Skeletal muscle tissue (tissue), 4 donors: ENCODE measurements around the gene FAM50A. TPM values are rescaled to one million over a fixed set of nuclear protein-coding genes. Genes with fewer than 3 reads are reported as not detected.

Experiments
- H3K27ac ChIP-seq: one replicate; pipeline ENCODE4 v1.7.0; 2013; ENCODE audit warnings: mild to moderate bottlenecking, low read depth, low read length, inconsistent platforms
- H3K27me3 ChIP-seq, 3 donors: one replicate each; pipeline ENCODE4 v1.7.0; 2013; ENCODE audit warnings: low read length in 3 of 3; ENCODE audit not compliant: control insufficient read depth in 3 of 3, insufficient read depth in 3 of 3
- H3K36me3 ChIP-seq, 3 donors: one replicate each; pipeline ENCODE4 v1.7.0; 2013; ENCODE audit warnings: low read length in 3 of 3; ENCODE audit not compliant: control insufficient read depth in 3 of 3, insufficient read depth in 3 of 3
- H3K4me1 ChIP-seq, 3 donors: one replicate each; pipeline ENCODE4 v1.7.0; 2013; ENCODE audit warnings: low read length in 3 of 3, mild to moderate bottlenecking in 3 of 3; ENCODE audit not compliant: control insufficient read depth in 3 of 3, insufficient read depth in 3 of 3
- H3K4me3 ChIP-seq, 3 donors: one replicate each; pipeline ENCODE4 v1.7.0; 2013; ENCODE audit warnings: low read length in 3 of 3
- H3K9ac ChIP-seq, 3 donors: one replicate each; pipeline ENCODE4 v1.7.0; 2013; ENCODE audit warnings: low read length in 3 of 3, mild to moderate bottlenecking in 3 of 3, moderate library complexity in 2 of 3, low read depth in 1 of 3
- H3K9me3 ChIP-seq, 3 donors: one replicate each; pipeline ENCODE4 v1.7.0; 2013; ENCODE audit warnings: low read length in 3 of 3; ENCODE audit not compliant: control insufficient read depth in 3 of 3
- total RNA-seq: library from RNA; depleted of rRNA; stranded (reverse); fragments of >200 nt; gene quantifications from one replicate; pipeline ENCODE4 v1.2.3, GENCODE V29; 2014
- donor health status: Osteomylitis.

The FAM50A gene
- total RNA-seq, 1 donor from 2014 or later, result 16.7 TPM

- H3K27me3 ChIP-seq, result no peaks in the 10 kb centered on the region
- H3K4me1 ChIP-seq, result peaks cover 13 to 19% (median 15%) of the 10 kb centered on the region in 3 donors
- H3K27ac ChIP-seq, result no peak overlapping the region
- peaks cover 22 to 44% (median 30%) of the 10 kb centered on the region in 3 donors for H3K36me3 ChIP-seq
- no peaks in the 10 kb centered on the region for H3K9me3 ChIP-seq
- no peak overlapping the region for H3K9ac ChIP-seq
- H3K4me3 ChIP-seq, result no peak overlapping the region
Observed at GRCh38 chrX:154448484-154448883, 4.5 kb downstream of the FAM50A start.

- H3K9ac ChIP-seq, result no peak overlapping the region
- H3K4me1 ChIP-seq, result peaks cover 9 to 14% (median 12%) of the 10 kb centered on the region in 3 donors
- H3K27ac ChIP-seq, result no peak overlapping the region
- H3K36me3 ChIP-seq, result peaks cover 22 to 44% (median 30%) of the 10 kb centered on the region in 3 donors
- no peak overlapping the region for H3K4me3 ChIP-seq
- H3K9me3 ChIP-seq, result no peaks in the 10 kb centered on the region
- H3K27me3 ChIP-seq, result no peaks in the 10 kb centered on the region
Observed at GRCh38 chrX:154449618-154450017, 5.7 kb downstream of the FAM50A start.

- H3K9ac ChIP-seq, result no peak overlapping the region
- peaks cover 22 to 44% (median 30%) of the 10 kb centered on the region in 3 donors for H3K36me3 ChIP-seq
Observed at GRCh38 chrX:154450312-154450711, 6.4 kb downstream of the FAM50A start.

GRCh38 chrX:154452823-154453222 is 8.9 kb downstream of the FAM50A start:
- peaks cover 14 to 29% (median 23%) of the 10 kb centered on the region in 3 donors for H3K36me3 ChIP-seq
- no peaks in the 10 kb centered on the region for H3K4me1 ChIP-seq
- no peak overlapping the region for H3K27ac ChIP-seq
- H3K9me3 ChIP-seq, result no peaks in the 10 kb centered on the region
- no peak overlapping the region for H3K4me3 ChIP-seq
- H3K9ac ChIP-seq, result no peak overlapping the region
- H3K27me3 ChIP-seq, result no peaks in the 10 kb centered on the region

More at GRCh38 chrX:154450312-154450711, 6.4 kb downstream of the FAM50A start:
- H3K9me3 ChIP-seq, result no peaks in the 10 kb centered on the region
- H3K4me3 ChIP-seq, result no peak overlapping the region
- H3K27me3 ChIP-seq, result no peaks in the 10 kb centered on the region
- no peak overlapping the region for H3K27ac ChIP-seq
- peaks cover 2 to 7% (median 5%) of the 10 kb centered on the region in 3 donors for H3K4me1 ChIP-seq

- H3K9me3 ChIP-seq, result no peaks in the 10 kb centered on the region
Observed at GRCh38 chrX:154457491-154458115, 13.7 kb downstream of the FAM50A start.

GRCh38 chrX:154458116-154458953 is 14.4 kb downstream of the FAM50A start, which contains the start of gene PLXNA3:
PLXNA3 (plus strand) TSS chrX:154458281; CDS start chrX:154460184, 1,903 bp downstream.
- Histone ChIP-seq H3K27ac (no peak within 1 kb of the TSS), H3K4me1 (peaks cover 0 to 8% (median 2%) of the 10 kb centered on the region in 3 donors), H3K27me3 (no peaks in the 10 kb centered on the region), H3K36me3 (no peaks in the 10 kb centered on the region), H3K4me3 (peak within 1 kb of the TSS; percentile 48 to 67 (median 65)), H3K9ac (peak within 1 kb of the TSS in 2 of 3 donors; percentile 38 to 68), H3K9me3 (no peaks in the 10 kb centered on the region)

More at GRCh38 chrX:154457491-154458115, 13.7 kb downstream of the FAM50A start:
- H3K4me1 ChIP-seq, result peaks cover 0 to 8% (median 2%) of the 10 kb centered on the region in 3 donors
- H3K27me3 ChIP-seq, result no peaks in the 10 kb centered on the region
- peak overlapping the region in 1 of 3 donors; percentile 62 for H3K9ac ChIP-seq
- peak overlapping the region; percentile 38 to 56 (median 43) for H3K4me3 ChIP-seq
- H3K36me3 ChIP-seq, result peaks cover 0 to 3% (median 1%) of the 10 kb centered on the region in 3 donors
- no peak overlapping the region for H3K27ac ChIP-seq

- peak overlapping the region; percentile 10 to 68 (median 38) for H3K9ac ChIP-seq
- no peaks in the 10 kb centered on the region for H3K9me3 ChIP-seq
- H3K27me3 ChIP-seq, result no peaks in the 10 kb centered on the region
- H3K4me1 ChIP-seq, result peaks cover 0 to 8% (median 2%) of the 10 kb centered on the region in 3 donors
- H3K27ac ChIP-seq, result no peak overlapping the region
- no peaks in the 10 kb centered on the region for H3K36me3 ChIP-seq
- peak overlapping the region; percentile 48 to 67 (median 65) for H3K4me3 ChIP-seq
Observed at GRCh38 chrX:154458954-154459778, 15.2 kb downstream of the FAM50A start.

GRCh38 chrX:154459832-154460231 is 15.9 kb downstream of the FAM50A start:
- no peaks in the 10 kb centered on the region for H3K9me3 ChIP-seq
- H3K36me3 ChIP-seq, result no peaks in the 10 kb centered on the region
- no peaks in the 10 kb centered on the region for H3K27me3 ChIP-seq
- peak overlapping the region in 1 of 3 donors; percentile 13 for H3K4me3 ChIP-seq
- peak overlapping the region in 1 of 3 donors; percentile 16 for H3K9ac ChIP-seq
- H3K27ac ChIP-seq, result no peak overlapping the region
- H3K4me1 ChIP-seq, result peaks cover 0 to 8% (median 2%) of the 10 kb centered on the region in 3 donors

GRCh38 chrX:154460326-154460725 is 16.4 kb downstream of the FAM50A start:
- no peaks in the 10 kb centered on the region for H3K27me3 ChIP-seq
- no peaks in the 10 kb centered on the region for H3K9me3 ChIP-seq
- peaks cover 0 to 8% (median 2%) of the 10 kb centered on the region in 3 donors for H3K4me1 ChIP-seq
- no peaks in the 10 kb centered on the region for H3K36me3 ChIP-seq
- no peak overlapping the region for H3K9ac ChIP-seq
- H3K4me3 ChIP-seq, result no peak overlapping the region
- no peak overlapping the region for H3K27ac ChIP-seq
